B cell (primary cell): ENCODE measurements around the gene PEX16. TPM values are rescaled to one million over a fixed set of nuclear protein-coding genes. Genes with fewer than 3 reads are reported as not detected.

ENCODE experiments used
- ATAC-seq: fragments of 200-7000 bp; cut with Tn5 transposase; one replicate; pipeline ENCODE4 v1.10.0; 2021; ENCODE audit warnings: low read depth, mild to moderate bottlenecking, moderate number of reproducible peaks, moderate library complexity
- CTCF ChIA-PET: fragments of 350-600 bp; sonication (Branson Sonifier 250); formaldehyde crosslinking; loops from one replicate; lab custom pipeline; 2021; ENCODE audit warnings: antibody characterized with exemption, inconsistent platforms; lab: Charles Lee
- POLR2A ChIA-PET: fragments of 350-600 bp; sonication (Branson Sonifier 250); formaldehyde crosslinking; loops from one replicate; lab custom pipeline; 2021; ENCODE audit warnings: antibody characterized with exemption; lab: Charles Lee
- DNase-seq: peaks from one replicate; pipeline ENCODE4 v3.0.0; 2013
- H2AFZ ChIP-seq: 2 replicates; pipeline ENCODE4 v1.6.1; 2012; ENCODE audit warnings: mild to moderate bottlenecking, low read depth, low read length; ENCODE audit not compliant: insufficient read depth, poor library complexity, severe bottlenecking
- H3K27ac ChIP-seq, 2 donors: 1 replicate in 1 of 2; 2 replicates in 1 of 2; pipeline ENCODE4 v1.5.1; 2012 to 2013; ENCODE audit warnings: low read length in 2 of 2, mild to moderate bottlenecking in 2 of 2, moderate library complexity in 1 of 2
- H3K27me3 ChIP-seq, 4 experiments: fragments of 200-600 bp in 1 of 4; sonication (generic) in 1 of 4; replicated peaks in 1 of 4; 1 replicate in 2 of 4; 2 replicates in 2 of 4; pipeline versions ENCODE4 v1.6.1 to v1.7.0; 2013 to 2016; ENCODE audit warnings: low read length in 3 of 4, mild to moderate bottlenecking in 2 of 4, mixed read lengths in 1 of 4, moderate library complexity in 1 of 4; ENCODE audit not compliant: insufficient read depth in 4 of 4, control insufficient read depth in 3 of 4; ENCODE audit errors: control extremely low read depth in 1 of 4
- H3K36me3 ChIP-seq, 2 experiments: replicated peaks in 1 of 2; 1 replicate in 1 of 2; 2 replicates in 1 of 2; pipeline versions ENCODE4 v1.6.1 to v1.7.1; 2013; ENCODE audit warnings: low read length in 1 of 2; ENCODE audit not compliant: insufficient read depth in 2 of 2, control insufficient read depth in 1 of 2; ENCODE audit errors: control extremely low read depth in 1 of 2, extremely low read depth in 1 of 2
- H3K4me1 ChIP-seq, 2 donors: fragments of 200-600 bp in 1 of 2; sonication (generic) in 1 of 2; 1 replicate in 1 of 2; 2 replicates in 1 of 2; pipeline versions ENCODE4 v1.5.1 to v1.6.1; 2013 to 2017; ENCODE audit warnings: low read length in 2 of 2; ENCODE audit not compliant: control insufficient read depth in 2 of 2, insufficient read depth in 2 of 2
- H3K4me2 ChIP-seq: replicated peaks from 2 replicates; pipeline ENCODE3; 2012; ENCODE audit warnings: mild to moderate bottlenecking, low read depth, low read length; ENCODE audit not compliant: poor library complexity, severe bottlenecking
- H3K4me3 ChIP-seq, 5 experiments: fragments of 200-600 bp in 1 of 5; sonication (generic) in 1 of 5; 1 replicate in 3 of 5; 2 replicates in 2 of 5; pipeline versions ENCODE4 v1.5.1 to v1.7.0; 2011 to 2016; ENCODE audit warnings: low read length in 4 of 5, mild to moderate bottlenecking in 4 of 5, low read depth in 2 of 5, control low read depth in 1 of 5, moderate library complexity in 1 of 5; ENCODE audit not compliant: insufficient read depth in 1 of 5; ENCODE audit errors: control extremely low read depth in 1 of 5, extremely low read depth in 1 of 5
- H3K79me2 ChIP-seq: fragments of 200-600 bp; sonication (generic); one replicate; pipeline ENCODE4 v1.6.0; 2016; ENCODE audit warnings: low read length; ENCODE audit not compliant: control insufficient read depth, insufficient read depth
- H3K9ac ChIP-seq: fragments of 200-600 bp; sonication (generic); 2 replicates; pipeline ENCODE4 v1.6.1; 2017; ENCODE audit warnings: mild to moderate bottlenecking, low read length, moderate library complexity
- H3K9me3 ChIP-seq, 3 donors: one replicate each; pipeline versions ENCODE4 v1.6.1 to v1.7.1; 2013; ENCODE audit warnings: low read length in 2 of 3; ENCODE audit not compliant: control insufficient read depth in 2 of 3, insufficient read depth in 1 of 3; ENCODE audit errors: control extremely low read depth in 1 of 3
- H4K20me1 ChIP-seq: 2 replicates; pipeline ENCODE4 v1.6.0; 2012; ENCODE audit warnings: mild to moderate bottlenecking, low read length; ENCODE audit not compliant: insufficient read depth, control insufficient read depth, poor library complexity, severe bottlenecking
- H3K27ac Mint-ChIP-seq: one replicate; pipeline ENCODE4 v1.8.0; 2021; ENCODE audit warnings: mixed read lengths
- H3K27me3 Mint-ChIP-seq: one replicate; pipeline ENCODE4 v1.8.0; 2021; ENCODE audit warnings: mixed read lengths
- H3K4me1 Mint-ChIP-seq: one replicate; pipeline ENCODE4 v1.8.0; 2021; ENCODE audit warnings: mixed read lengths
- H3K4me3 Mint-ChIP-seq: one replicate; pipeline ENCODE4 v1.8.0; 2021; ENCODE audit warnings: mixed read lengths
- H3K9me3 Mint-ChIP-seq: one replicate; pipeline ENCODE4 v1.8.0; 2022; ENCODE audit warnings: mixed read lengths; ENCODE audit not compliant: insufficient read depth
- EZH2 ChIP-seq: IDR thresholded peaks from 2 replicates; pipeline ENCODE4 v1.6.1; 2012; ENCODE audit warnings: borderline replicate concordance, low read depth, mild to moderate bottlenecking, moderate library complexity, low read length; ENCODE audit not compliant: insufficient read depth, poor library complexity, severe bottlenecking
- WGBS: methylation state at CpG from one replicate; pipeline ENCODE4 v1.1.5; 2013; ENCODE audit warnings: missing lambda C conversion rate; ENCODE audit not compliant: insufficient coverage; 5-methylcytosine and 5-hydroxymethylcytosine counted together
- intact Hi-C: fragments of 100-400 bp; cut with micrococcal nuclease; formaldehyde crosslinking; loops from one replicate; pipeline ENCODE4 v1.10.0; 2022
- polyA plus RNA-seq: library from polyadenylated mRNA; depleted of rRNA; stranded (reverse); fragments of >200 nt; gene quantifications from 2 replicates; pipeline ENCODE4 v1.2.3, GENCODE V29; 2012
- total RNA-seq, 2 donors: library from RNA; stranded (reverse); fragments of 120-200 nt in 1 of 2; gene quantifications; 1 replicate in 1 of 2; 2 replicates in 1 of 2; pipeline versions ENCODE4 v1.2.3 to v1.2.4, GENCODE V29; 2013 to 2022
- TF ChIP-seq, protein P1 (sequence below): fragments of 200-600 bp; IDR thresholded peaks from one replicate; pipeline ENCODE4 v1.8.0; 2022; ENCODE audit warnings: antibody characterized with exemption, mild to moderate bottlenecking

The PEX16 gene
- total and polyA plus RNA-seq, 2 donors (not counting 1 experiment from before 2014, with no cell fraction given) = 89.4 to 107 TPM

DNA sequence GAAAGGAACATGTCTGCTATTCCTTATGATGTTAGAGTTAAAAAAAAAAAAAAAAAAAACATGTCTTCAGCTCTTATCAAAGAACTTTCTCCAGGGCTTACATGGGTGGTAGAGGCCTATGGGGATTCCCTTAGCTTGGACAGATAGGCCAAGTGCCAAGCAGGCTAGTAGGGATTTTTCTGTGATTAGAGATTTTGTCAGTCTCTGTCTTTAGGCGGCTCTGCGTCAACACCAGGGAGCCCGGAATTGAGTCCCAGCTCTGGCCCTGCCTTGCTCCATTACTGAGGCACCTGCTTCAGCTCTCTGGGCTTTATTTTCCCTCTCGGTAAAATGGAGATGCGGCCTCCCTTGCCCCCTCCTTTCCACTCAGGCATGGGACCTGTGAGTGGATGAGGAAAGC, 57.3 kb downstream of the PEX16 start:
- Histone ChIP-seq H4K20me1 (peaks cover 55% of the 10 kb centered on the region), H2AFZ (no peak overlapping the region), H3K4me3 (no peak overlapping the region), H3K79me2 (peaks cover 28% of the 10 kb centered on the region), H3K27ac (no peak overlapping the region), H3K9ac (no peak overlapping the region), H3K9me3 (no peaks in the 10 kb centered on the region), H3K4me1 (no peaks in the 10 kb centered on the region), H3K36me3 (peaks cover 6 to 95% of the 10 kb centered on the region in 2 experiments), H3K4me2 (no peak overlapping the region), H3K27me3 (no peaks in the 10 kb centered on the region)
- ChIA-PET CTCF (interaction anchor here (0.7 to 1.4 kb wide), 5 partner anchors 11 to 135 kb away, joined by 3 to 6 read pairs (median 4); partner anchors contain the start of gene CRY2), POLR2A (no interaction called here)
- intact Hi-C loops = no loop called here
- H3K4me3 Mint-ChIP-seq = no peak overlapping the region
- H3K4me1 Mint-ChIP-seq = no peaks in the 10 kb centered on the region
- no peaks in the 10 kb centered on the region for H3K9me3 Mint-ChIP-seq
- 100% methylated on average over 3 of the region's 5 CpGs for WGBS
- H3K27ac Mint-ChIP-seq = no peak overlapping the region
- TF ChIP-seq, protein P1, sequence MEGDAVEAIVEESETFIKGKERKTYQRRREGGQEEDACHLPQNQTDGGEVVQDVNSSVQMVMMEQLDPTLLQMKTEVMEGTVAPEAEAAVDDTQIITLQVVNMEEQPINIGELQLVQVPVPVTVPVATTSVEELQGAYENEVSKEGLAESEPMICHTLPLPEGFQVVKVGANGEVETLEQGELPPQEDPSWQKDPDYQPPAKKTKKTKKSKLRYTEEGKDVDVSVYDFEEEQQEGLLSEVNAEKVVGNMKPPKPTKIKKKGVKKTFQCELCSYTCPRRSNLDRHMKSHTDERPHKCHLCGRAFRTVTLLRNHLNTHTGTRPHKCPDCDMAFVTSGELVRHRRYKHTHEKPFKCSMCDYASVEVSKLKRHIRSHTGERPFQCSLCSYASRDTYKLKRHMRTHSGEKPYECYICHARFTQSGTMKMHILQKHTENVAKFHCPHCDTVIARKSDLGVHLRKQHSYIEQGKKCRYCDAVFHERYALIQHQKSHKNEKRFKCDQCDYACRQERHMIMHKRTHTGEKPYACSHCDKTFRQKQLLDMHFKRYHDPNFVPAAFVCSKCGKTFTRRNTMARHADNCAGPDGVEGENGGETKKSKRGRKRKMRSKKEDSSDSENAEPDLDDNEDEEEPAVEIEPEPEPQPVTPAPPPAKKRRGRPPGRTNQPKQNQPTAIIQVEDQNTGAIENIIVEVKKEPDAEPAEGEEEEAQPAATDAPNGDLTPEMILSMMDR = no peak
- TF ChIP-seq EZH2 = no peak
- DNase-seq = no peak
- no peaks in the 10 kb centered on the region for H3K27me3 Mint-ChIP-seq
- no peak for ATAC-seq

Other genes starting within 250 kb of the PEX16 start
- gene SLC35C1, start 112.7 kb downstream of the PEX16 start, total RNA-seq = 12.5 and 13.8 TPM in 2 replicates
- 3.6 and 4.4 TPM in 2 replicates for gene SLC35C1, start 112.7 kb downstream of the PEX16 start, polyA plus RNA-seq
- gene CRY2, start 70.4 kb downstream of the PEX16 start, total RNA-seq = 65.1 and 77.9 TPM in 2 replicates
- gene CRY2, start 70.4 kb downstream of the PEX16 start, polyA plus RNA-seq = 20.4 and 22.0 TPM in 2 replicates
- 1.4 and 2.1 TPM in 2 replicates for gene MAPK8IP1, start 32.2 kb downstream of the PEX16 start, total RNA-seq
- 4.0 and 9.1 TPM in 2 replicates for gene MAPK8IP1, start 32.2 kb downstream of the PEX16 start, polyA plus RNA-seq
- gene FREY1, start 10.6 kb downstream of the PEX16 start, total RNA-seq = 6.5 and 6.6 TPM in 2 replicates
- gene FREY1, start 10.6 kb downstream of the PEX16 start, polyA plus RNA-seq = 0.82 and 1.7 TPM in 2 replicates
- gene LARGE2, start 4.8 kb upstream of the PEX16 start, total RNA-seq = 93.1 and 109 TPM in 2 replicates
- 250 and 264 TPM in 2 replicates for gene LARGE2, start 4.8 kb upstream of the PEX16 start, polyA plus RNA-seq
- gene PHF21A, start 203.6 kb upstream of the PEX16 start, total RNA-seq = 96.4 and 103 TPM in 2 replicates
- gene PHF21A, start 203.6 kb upstream of the PEX16 start, polyA plus RNA-seq = 41.9 and 75.6 TPM in 2 replicates